ENCODE measurements around the gene IPMK.
"Not testable (repeated sequence)": the region's sequence is repeated elsewhere in the genome, so short reads cannot be mapped to it uniquely, and the experiment has no call there.

The IPMK gene

GRCh38 chr10:58220769-58221451 is 46.8 kb downstream of the IPMK start:
- no peak for DNase-seq (ENCODE audit: low read depth in 2 of 2)

DNA sequence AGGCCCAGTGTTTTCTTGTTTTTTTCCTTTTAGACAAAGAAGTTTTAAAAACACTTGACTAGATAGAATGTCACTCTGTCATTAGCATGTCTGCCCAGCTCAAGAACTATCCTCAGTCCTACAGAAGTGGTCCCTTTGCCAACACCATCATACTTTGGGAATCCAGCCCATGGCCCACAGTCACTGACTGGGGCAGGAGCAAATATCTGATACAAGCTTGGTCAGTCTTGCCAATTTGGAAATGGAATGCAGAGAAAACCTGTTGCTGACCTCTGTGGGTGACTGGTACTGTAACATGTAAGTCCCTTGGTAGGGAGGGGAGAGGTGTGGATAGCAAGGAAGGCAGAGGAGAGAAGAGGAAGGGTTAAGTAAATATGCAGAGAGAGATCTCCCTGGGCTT is 47.8 kb downstream of the IPMK start:
- no peak for DNase-seq (ENCODE audit: low read depth in 2 of 2)

GRCh38 chr10:58217612-58218011 is 50.1 kb downstream of the IPMK start:
- no peak for DNase-seq (ENCODE audit: low read depth in 2 of 2)

GRCh38 chr10:58212622-58213021 is 55.1 kb downstream of the IPMK start:
- no peak for DNase-seq (ENCODE audit: low read depth in 2 of 2)

- DNase-seq (ENCODE audit: low read depth in 2 of 2) = no peak
Measured at GRCh38 chr10:58210160-58210559, 57.5 kb downstream of the IPMK start.

DNA sequence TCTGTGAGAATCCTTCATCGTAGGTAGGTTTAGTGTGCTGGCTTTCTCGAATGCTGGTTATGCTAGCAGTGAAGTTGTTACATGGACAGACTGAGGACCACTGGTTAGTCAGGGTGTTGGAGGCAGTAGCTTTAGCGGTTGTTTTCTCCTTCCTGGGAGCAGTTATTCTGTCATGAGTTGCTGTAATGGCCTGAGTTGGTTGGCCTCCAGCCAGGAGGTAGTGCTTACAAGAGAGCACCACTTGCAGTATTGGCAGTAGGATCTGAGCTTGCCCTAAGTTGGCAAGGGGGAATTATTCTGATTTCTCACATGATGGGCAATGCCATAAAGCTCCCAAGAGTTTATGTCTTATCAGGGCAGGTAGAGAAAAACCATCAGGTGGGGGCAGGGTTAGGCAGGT is 58.0 kb downstream of the IPMK start:
- no peak for DNase-seq (ENCODE audit: low read depth in 2 of 2)

- no peak for DNase-seq (ENCODE audit: low read depth in 2 of 2)
Measured at GRCh38 chr10:58206251-58206650, 61.4 kb downstream of the IPMK start.

- no peak for DNase-seq (ENCODE audit: low read depth in 2 of 2)
Measured at GRCh38 chr10:58201704-58202103, 66.0 kb downstream of the IPMK start.

- DNase-seq (ENCODE audit: low read depth in 2 of 2) = no peak
Measured at GRCh38 chr10:58189269-58189668, 78.4 kb downstream of the IPMK start.

GRCh38 chr10:58184120-58184670 is 83.5 kb downstream of the IPMK start:
- DNase-seq (ENCODE audit: low read depth in 2 of 2) = no peak

GRCh38 chr10:58180666-58181065 is 87.0 kb downstream of the IPMK start:
- no peak for DNase-seq (ENCODE audit: low read depth in 2 of 2)

GRCh38 chr10:58179238-58179637 is 88.5 kb downstream of the IPMK start:
- no peak for DNase-seq (ENCODE audit: low read depth in 2 of 2)

DNA sequence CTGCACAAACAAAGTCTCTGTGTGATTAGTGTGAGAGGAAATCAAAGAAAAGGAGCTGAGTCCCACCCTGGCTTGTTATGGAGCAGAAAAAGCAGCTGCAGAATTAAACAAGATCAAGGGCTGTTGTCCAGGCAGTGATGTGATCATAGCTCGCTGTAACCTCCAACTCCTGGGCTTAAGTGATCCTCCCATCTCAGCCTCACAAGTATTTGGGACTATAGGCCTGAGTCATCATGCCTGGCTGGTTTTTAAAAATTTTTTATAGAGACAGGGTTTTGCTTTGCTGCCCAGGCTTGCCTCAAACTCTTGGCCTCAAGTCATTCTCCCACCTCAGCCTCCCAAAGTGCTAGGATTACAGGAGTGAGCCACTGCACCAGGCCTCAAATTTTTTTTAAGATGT is 88.9 kb downstream of the IPMK start:
- no peak for DNase-seq (ENCODE audit: low read depth in 2 of 2)

DNA sequence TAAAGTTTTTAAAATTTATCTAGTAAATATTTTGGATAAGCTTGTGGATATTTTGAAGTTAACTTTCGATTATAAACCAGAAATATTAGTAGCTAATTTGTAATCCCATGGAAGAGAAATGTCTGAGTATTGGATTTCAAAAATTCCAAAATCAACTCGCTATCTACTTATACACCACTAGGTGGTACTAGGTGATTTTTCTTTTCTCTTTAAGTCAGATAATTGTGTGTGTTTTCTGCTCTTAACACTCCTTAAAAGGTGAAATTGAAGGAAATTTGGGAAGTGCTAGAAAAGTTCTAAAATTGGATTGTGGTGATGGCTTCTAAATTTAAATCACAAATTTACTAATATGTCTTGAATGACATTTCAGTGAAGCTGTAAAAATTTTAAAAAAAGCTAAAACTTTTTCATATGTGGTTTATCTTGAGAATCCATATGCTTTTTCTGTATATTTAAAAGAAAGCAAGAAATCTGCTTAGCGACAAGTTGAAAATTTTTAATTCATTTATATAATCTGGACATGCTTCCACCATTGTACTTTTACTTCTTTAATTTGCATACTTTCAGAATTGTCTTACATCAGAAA is 90.2 kb downstream of the IPMK start:
- no peak for DNase-seq (ENCODE audit: low read depth in 2 of 2)

DNA sequence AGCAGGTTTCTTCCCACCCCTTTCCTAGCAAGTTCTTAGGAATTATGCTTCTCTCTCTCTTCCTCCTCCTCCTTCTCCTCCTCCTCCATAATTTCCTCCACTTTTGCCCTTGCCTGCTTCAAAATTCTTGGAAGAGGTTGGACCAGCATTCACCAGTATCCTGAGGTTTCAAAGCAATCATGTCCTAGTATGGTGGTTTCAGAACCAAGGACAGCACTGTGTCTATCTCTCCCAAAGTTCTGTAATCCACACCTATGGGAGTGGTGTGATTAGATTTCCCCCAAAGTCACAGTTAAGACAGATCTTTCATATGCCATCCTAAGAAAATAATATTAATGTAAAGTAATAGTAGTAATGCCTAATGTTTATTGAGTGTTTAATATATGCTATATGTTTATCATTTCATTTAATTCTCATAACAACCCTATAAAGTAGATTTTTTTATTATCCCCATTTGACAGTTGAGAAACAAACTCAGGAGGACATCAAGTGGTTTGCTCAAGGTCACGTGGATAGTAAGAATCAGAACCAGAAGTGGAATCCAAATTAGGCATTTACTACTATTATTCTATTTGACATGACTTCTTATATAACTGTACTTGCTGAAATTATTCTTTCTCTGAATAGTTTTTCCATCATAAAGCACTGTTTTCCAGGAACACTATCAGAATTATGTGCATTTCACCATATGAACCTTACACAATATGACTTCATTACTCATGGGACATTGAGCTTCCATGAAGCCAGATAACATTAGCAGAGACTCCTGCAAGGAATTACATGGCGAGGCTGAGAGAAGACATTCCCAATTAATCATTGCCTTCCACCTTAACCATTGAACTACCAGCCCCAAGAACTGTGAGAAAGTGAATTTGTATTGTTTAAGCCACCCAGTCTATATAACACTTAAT is 91.4 kb downstream of the IPMK start:
- DNase-seq (ENCODE audit: low read depth in 2 of 2) = no peak

- no peak for DNase-seq (ENCODE audit: low read depth in 2 of 2)
Measured at GRCh38 chr10:58174831-58175230, 92.9 kb downstream of the IPMK start.

DNA sequence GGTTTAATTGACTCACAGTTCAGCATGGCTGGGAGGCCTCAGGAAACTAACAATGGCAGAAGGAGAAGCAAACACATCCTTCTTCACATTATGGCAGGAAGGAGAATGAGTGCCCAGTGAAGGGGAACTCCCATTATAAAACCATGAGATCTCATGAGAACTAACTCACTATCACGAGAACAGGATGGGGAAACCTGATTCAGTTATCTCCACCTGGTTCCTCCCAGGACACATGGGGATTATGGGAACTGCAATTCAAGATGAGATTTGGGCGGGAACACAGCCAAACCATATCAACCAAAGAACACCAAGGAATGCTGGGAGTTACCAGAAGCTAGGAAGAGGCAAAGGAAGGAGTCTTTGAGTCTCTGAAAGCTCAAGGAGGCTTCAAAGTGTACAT is 94.3 kb downstream of the IPMK start:
- DNase-seq (ENCODE audit: low read depth in 2 of 2) = no peak

GRCh38 chr10:58171146-58171545 is 96.5 kb downstream of the IPMK start:
- no peak for DNase-seq (ENCODE audit: low read depth in 2 of 2)

DNA sequence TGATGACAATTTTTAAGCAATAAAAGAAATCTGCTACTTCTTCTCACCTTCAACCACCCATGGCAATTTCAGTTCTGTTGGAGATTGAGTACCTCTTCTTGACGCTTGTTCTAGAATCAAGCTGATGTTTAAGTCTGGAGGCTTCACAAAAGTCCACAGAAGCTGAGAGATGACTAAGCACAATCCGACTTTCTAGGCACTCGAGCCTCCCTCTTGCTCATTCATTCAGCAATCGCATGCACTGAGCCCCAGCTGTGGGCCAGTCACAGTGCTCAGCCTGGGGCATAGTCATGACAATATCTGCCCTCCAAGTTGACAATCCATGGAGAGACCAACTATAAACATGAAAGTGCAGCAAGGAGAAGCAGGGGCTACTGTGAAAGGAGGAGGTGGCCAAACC is 103.2 kb downstream of the IPMK start:
- no peak for DNase-seq (ENCODE audit: low read depth in 2 of 2)

DNA sequence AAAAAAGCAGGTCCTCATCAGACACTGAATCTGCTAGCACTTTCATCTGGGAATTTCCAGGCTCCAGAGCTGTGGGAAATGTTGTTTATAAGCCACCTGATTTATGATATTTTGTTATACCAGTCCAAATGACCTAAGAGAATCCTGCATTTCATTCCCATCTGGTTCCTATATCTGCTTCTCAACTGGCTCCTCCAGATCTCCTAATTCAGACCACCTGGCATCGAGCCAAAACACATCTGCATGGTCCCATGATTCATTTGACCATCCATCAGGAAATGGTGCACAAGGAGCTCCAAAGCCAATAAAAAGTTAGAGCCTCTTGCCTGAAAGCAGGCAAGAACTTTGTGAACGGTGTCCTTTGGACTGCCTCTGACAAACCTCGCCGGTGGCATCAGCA is 108.9 kb downstream of the IPMK start:
- DNase-seq (ENCODE audit: low read depth in 2 of 2) = no peak

DNA sequence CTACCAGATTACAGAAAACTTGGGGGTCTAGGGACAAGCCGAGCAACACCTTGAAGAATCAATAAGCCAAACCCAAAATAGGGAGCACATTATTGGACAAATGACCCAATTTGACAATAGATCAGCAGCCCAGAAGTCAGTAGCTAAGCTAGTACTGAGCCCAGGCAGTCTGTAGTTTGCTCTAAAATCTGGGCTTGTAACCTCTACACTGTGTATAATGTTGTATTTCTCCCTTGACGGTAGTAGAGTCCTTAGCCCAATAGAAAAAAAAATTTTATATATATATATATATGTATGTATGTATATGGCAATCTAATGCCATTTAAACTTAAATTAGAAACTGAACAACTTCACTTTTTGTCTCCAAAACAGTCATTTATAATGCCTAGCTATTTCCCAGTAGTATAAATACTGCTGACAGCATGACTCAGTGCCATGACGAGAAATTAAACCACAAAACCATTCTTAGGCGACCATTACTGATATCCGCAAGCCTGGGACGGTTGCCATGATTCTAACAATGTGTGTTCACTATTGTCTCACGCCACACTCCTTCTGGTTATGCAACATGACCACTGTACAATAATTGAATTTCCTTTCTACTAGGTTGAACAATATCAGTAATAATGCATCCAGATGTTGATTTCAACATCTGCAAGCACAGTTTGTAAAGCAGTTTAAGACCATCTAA is 110.5 kb downstream of the IPMK start:
- DNase-seq (ENCODE audit: low read depth in 2 of 2) = no peak

GRCh38 chr10:58155941-58156340 is 111.8 kb downstream of the IPMK start:
- DNase-seq (ENCODE audit: low read depth in 2 of 2) = not testable (repeated sequence)

Data from activated CD4-positive, alpha-beta T cell treated with anti-CD3 and anti-CD28 coated beads for 24 hours (primary cell).